Loucy (cell line): ENCODE results near the gene TTBK1.

Source experiments
- H2AFZ ChIP-seq: fragments of 200-600 bp; sonication (generic); 2 replicates; pipeline ENCODE4 v1.6.0; 2016; ENCODE audit warnings: antibody characterized with exemption, mild to moderate bottlenecking, low read length, moderate library complexity
- H3F3A ChIP-seq: fragments of 200-600 bp; 2 replicates; pipeline ENCODE4 v1.6.0; 2016; ENCODE audit warnings: antibody characterized with exemption, low read depth, mild to moderate bottlenecking
- H3K27me3 ChIP-seq: fragments of 200-600 bp; sonication (generic); 2 replicates; pipeline ENCODE4 v1.6.1; 2014; ENCODE audit warnings: low read length, mild to moderate bottlenecking; ENCODE audit not compliant: insufficient read depth, poor library complexity, severe bottlenecking
- H3K36me3 ChIP-seq: fragments of 200-600 bp; sonication (generic); 2 replicates; pipeline ENCODE4 v1.6.1; 2016; ENCODE audit warnings: low read length; ENCODE audit not compliant: insufficient read depth
- H3K4me1 ChIP-seq: fragments of 200-600 bp; sonication (generic); 2 replicates; pipeline ENCODE4 v1.5.1; 2014; ENCODE audit warnings: low read length, mild to moderate bottlenecking; ENCODE audit not compliant: insufficient read depth, poor library complexity, severe bottlenecking
- H3K4me2 ChIP-seq: fragments of 200-600 bp; sonication (generic); 2 replicates; pipeline ENCODE4 v1.6.0; 2014; ENCODE audit warnings: antibody characterized with exemption, low read length, low read depth, mild to moderate bottlenecking; ENCODE audit not compliant: poor library complexity, severe bottlenecking
- H3K4me3 ChIP-seq: fragments of 200-600 bp; sonication (generic); 2 replicates; pipeline ENCODE4 v1.5.1; 2014; ENCODE audit warnings: low read length, mild to moderate bottlenecking, mixed read lengths; ENCODE audit not compliant: poor library complexity, severe bottlenecking
- H3K79me2 ChIP-seq: fragments of 200-600 bp; sonication (generic); 2 replicates; pipeline ENCODE4 v1.6.1; 2014; ENCODE audit warnings: low read length; ENCODE audit not compliant: insufficient read depth
- H3K9ac ChIP-seq: fragments of 200-600 bp; sonication (generic); 2 replicates; pipeline ENCODE4 v1.6.0; 2014; ENCODE audit warnings: mild to moderate bottlenecking, low read depth, low read length, moderate library complexity; ENCODE audit not compliant: poor library complexity, severe bottlenecking
- H3K9me2 ChIP-seq: fragments of 200-600 bp; sonication (generic); replicated peaks from 2 replicates; pipeline ENCODE4 v1.6.1; 2016; ENCODE audit warnings: low read depth, low read length, mixed read lengths
- H3K9me3 ChIP-seq: fragments of 200-600 bp; sonication (generic); 2 replicates; pipeline ENCODE4 v1.6.1; 2014; ENCODE audit warnings: mild to moderate bottlenecking, antibody characterized with exemption, low read length, low read depth; ENCODE audit not compliant: insufficient read depth
- H4K20me1 ChIP-seq: fragments of 200-600 bp; sonication (generic); 2 replicates; pipeline ENCODE4 v1.6.0; 2014; ENCODE audit warnings: antibody characterized with exemption, low read length, mild to moderate bottlenecking; ENCODE audit not compliant: insufficient read depth, poor library complexity, severe bottlenecking
- EZH2phosphoT487 ChIP-seq: fragments of 200-600 bp; IDR thresholded peaks from 2 replicates; pipeline ENCODE4 v1.6.1; 2018; ENCODE audit warnings: antibody characterized with exemption, mild to moderate bottlenecking, moderate library complexity, borderline replicate concordance
- TF ChIP-seq, protein P1 (sequence below): fragments of 200-600 bp; sonication (generic); conservative IDR thresholded peaks from 2 replicates; pipeline ENCODE4 v1.5.1; 2014; ENCODE audit warnings: mild to moderate bottlenecking, antibody characterized with exemption, low read length

TTBK1 gene

DNA sequence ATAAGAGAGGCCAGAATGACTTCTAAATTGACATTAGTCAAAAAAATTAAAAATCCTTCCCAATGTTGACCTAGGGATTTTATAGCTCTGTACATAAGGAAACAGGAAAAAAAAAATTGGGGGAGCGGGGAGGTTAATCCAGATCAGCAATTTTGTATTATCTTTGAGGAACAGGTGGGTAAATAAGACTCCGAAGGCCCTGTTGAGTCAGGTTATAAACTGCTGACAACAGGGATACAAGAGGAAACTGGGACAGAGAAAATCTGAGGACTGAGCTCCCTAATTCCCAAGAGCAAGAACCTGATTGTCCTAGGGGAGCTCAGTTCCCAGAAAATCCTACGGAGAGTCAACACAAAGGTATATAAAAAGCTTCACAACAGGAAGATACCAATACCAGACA is 92.2 kb downstream of the TTBK1 start:
- no peaks in the 10 kb centered on the region for H3K9me3 ChIP-seq
- H3F3A ChIP-seq, result no peaks in the 10 kb centered on the region
- H3K27me3 ChIP-seq, result no peaks in the 10 kb centered on the region
- TF ChIP-seq, protein P1, sequence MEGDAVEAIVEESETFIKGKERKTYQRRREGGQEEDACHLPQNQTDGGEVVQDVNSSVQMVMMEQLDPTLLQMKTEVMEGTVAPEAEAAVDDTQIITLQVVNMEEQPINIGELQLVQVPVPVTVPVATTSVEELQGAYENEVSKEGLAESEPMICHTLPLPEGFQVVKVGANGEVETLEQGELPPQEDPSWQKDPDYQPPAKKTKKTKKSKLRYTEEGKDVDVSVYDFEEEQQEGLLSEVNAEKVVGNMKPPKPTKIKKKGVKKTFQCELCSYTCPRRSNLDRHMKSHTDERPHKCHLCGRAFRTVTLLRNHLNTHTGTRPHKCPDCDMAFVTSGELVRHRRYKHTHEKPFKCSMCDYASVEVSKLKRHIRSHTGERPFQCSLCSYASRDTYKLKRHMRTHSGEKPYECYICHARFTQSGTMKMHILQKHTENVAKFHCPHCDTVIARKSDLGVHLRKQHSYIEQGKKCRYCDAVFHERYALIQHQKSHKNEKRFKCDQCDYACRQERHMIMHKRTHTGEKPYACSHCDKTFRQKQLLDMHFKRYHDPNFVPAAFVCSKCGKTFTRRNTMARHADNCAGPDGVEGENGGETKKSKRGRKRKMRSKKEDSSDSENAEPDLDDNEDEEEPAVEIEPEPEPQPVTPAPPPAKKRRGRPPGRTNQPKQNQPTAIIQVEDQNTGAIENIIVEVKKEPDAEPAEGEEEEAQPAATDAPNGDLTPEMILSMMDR, result no peak
- TF ChIP-seq EZH2phosphoT487, result no peak
- H3K4me3 ChIP-seq, result no peak overlapping the region
- H3K4me2 ChIP-seq, result no peak overlapping the region
- no peak overlapping the region for H2AFZ ChIP-seq
- H3K9ac ChIP-seq, result no peak overlapping the region
- H3K36me3 ChIP-seq, result peaks cover 34% of the 10 kb centered on the region; the same call in 1 of the 2 replicates
- H4K20me1 ChIP-seq, result no peaks in the 10 kb centered on the region
- H3K9me2 ChIP-seq, result no peaks in the 10 kb centered on the region
- H3K4me1 ChIP-seq, result peaks cover 7% of the 10 kb centered on the region
- no peaks in the 10 kb centered on the region for H3K79me2 ChIP-seq

DNA sequence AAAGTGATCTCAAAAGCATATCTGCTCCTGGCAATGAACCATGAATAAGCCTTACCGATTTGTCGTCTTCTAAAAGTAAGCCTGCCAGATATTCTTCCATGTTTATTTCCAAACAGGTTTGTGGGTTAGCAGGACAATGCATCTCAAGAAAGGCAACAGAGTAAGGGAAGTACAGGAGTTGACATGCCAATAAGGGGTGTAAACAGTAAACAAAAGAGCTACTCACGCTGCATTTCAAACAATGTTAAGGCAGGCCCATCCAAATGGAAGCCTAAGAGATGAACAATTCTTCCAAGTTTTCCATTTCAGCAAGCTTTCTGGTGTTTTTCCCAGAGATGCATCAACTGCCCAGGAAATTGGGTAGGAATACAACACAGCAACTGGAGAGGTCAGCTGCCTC is 93.1 kb downstream of the TTBK1 start:
- Histone ChIP-seq H3K9me2 (no peaks in the 10 kb centered on the region), H3K4me2 (no peak overlapping the region), H3K27me3 (no peaks in the 10 kb centered on the region), H3K9ac (no peak overlapping the region), H3F3A (no peaks in the 10 kb centered on the region), H2AFZ (no peak overlapping the region), H3K4me1 (peaks cover 4% of the 10 kb centered on the region), H3K79me2 (no peaks in the 10 kb centered on the region), H4K20me1 (no peaks in the 10 kb centered on the region), H3K4me3 (no peak overlapping the region), H3K9me3 (no peaks in the 10 kb centered on the region), H3K36me3 (peaks cover 43% of the 10 kb centered on the region; the same call in 1 of the 2 replicates)
- TF ChIP-seq EZH2phosphoT487, result no peak
- TF ChIP-seq, protein P1, result no peak
